Spleen (tissue), 7 donors: Measurements from ENCODE around the gene MBNL1.

Experiments used
- POLR2A ChIP-seq, 3 donors: fragments of 450-650 bp; IDR thresholded peaks; one replicate each; pipeline ENCODE4 v1.5.1; 2017; ENCODE audit warnings: antibody characterized with exemption in 3 of 3, mild to moderate bottlenecking in 1 of 3
- POLR2AphosphoS5 ChIP-seq, 3 donors: sonication (generic); formaldehyde crosslinking; IDR thresholded peaks; one replicate each; pipeline ENCODE4 v1.5.1; 2017; ENCODE audit warnings: antibody characterized with exemption in 3 of 3
- TF ChIP-seq, protein P1 (sequence below), 11 experiments: fragments of 200-600 bp in 7 of 11; fragments of 450-650 bp in 4 of 11; sonication (generic) in 4 of 11; IDR thresholded peaks in 8 of 11; conservative IDR thresholded peaks in 3 of 11; 1 replicate in 7 of 11; 2 replicates in 4 of 11; pipeline versions ENCODE4 v1.4.0 to v1.8.0; 2016 to 2021; ENCODE audit warnings: antibody characterized with exemption in 11 of 11, inconsistent platforms in 4 of 11, mild to moderate bottlenecking in 1 of 11
- donor health status: DM: no; HTN: no; CAD: no; lungs with moderate emphysema.
- donor health status: DM: no; HTN: no; CAD: no.
- donor health status: DM: no; HTN: no; CAD: no.

DNA sequence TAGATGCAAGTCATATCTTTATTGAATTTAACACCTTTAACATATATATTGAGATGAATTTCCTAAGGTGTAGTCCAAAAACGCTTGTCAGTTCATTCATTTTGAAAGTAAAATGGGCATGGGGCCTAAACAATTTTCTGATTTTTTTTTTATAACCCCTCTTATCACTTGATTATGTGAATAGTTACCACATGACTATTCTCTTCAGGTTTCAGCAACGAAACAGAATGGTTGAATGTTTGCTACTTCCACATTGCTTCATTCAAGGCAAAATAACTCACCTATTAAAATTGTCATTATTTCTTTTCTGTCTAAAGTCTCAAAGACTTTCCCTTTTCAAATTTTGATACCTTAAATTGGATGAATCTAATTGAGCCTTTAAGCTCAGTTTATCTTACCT, 96.4 kb downstream of the MBNL1 start:
- TF ChIP-seq, protein P1, sequence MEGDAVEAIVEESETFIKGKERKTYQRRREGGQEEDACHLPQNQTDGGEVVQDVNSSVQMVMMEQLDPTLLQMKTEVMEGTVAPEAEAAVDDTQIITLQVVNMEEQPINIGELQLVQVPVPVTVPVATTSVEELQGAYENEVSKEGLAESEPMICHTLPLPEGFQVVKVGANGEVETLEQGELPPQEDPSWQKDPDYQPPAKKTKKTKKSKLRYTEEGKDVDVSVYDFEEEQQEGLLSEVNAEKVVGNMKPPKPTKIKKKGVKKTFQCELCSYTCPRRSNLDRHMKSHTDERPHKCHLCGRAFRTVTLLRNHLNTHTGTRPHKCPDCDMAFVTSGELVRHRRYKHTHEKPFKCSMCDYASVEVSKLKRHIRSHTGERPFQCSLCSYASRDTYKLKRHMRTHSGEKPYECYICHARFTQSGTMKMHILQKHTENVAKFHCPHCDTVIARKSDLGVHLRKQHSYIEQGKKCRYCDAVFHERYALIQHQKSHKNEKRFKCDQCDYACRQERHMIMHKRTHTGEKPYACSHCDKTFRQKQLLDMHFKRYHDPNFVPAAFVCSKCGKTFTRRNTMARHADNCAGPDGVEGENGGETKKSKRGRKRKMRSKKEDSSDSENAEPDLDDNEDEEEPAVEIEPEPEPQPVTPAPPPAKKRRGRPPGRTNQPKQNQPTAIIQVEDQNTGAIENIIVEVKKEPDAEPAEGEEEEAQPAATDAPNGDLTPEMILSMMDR (IDR thresholded peaks at IDR 0.05 in 8 of 11, conservative IDR thresholded peaks at IDR 0.05 in 3 of 11), result no peak
- TF ChIP-seq POLR2A (IDR thresholded peaks at IDR 0.05) (no peak), POLR2AphosphoS5 (IDR thresholded peaks at IDR 0.05) (no peak)
